ENCODE data around the gene SULT1C3.

Gene SULT1C3

DNA sequence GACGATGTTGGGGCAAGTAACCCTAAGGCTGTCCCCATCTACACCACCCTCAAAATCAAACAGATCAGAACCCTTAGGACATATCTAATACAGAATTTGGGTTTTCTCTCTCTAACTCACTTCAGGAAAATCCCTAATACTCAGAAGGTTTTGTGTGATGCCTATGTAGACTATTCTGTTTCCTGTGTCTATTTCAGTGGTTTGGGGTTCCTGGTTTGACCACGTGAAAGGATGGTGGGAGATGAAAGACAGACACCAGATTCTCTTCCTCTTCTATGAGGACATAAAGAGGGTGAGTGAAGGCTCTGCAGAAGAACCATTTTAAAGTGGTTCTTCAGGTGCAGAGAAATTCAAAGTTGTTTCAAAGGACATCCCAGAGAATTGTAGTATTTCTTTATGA, 65.2 kb downstream of the SULT1C3 start:
- DNase-seq (ENCODE audit: low spot score): no peak

DNA sequence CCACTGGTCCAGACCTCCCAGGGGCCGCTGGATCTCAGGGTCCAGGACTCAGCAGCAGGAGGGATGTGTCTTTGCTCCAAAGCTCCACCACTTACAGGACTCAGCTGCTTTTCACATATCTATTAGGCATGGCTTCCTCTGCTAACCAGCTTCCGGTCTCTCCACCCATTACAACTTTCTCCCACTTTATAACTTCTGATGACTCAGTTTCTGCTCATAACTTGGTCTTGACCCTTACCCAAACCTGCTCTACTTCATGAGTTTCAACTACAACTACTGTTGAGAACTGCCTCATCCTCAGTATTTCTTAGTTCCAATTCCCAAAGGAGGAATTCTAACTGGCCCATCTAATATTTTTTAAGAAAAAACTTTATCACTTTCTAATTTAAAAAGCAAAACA, 66.1 kb downstream of the SULT1C3 start:
- DNase-seq (ENCODE audit: low spot score): no peak

DNA sequence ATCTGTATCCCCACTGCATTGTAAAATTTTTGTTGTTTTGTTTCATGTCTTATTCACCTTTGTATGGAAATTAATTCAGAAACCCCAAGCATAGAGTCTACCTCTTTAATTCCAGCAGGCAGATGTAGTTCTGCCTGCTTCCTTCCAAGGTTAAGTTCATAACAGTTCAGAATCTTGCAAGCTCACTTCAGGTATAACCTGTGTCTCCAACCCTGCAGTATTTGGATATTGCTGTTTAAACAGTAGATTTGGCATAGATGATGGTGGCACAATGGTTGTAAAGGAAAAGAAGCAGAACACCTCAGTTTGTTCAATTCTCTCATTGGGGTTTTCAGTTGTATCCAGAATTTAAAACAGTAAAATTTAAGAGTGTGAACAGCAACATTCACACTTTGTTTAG, 70.1 kb downstream of the SULT1C3 start:
- DNase-seq (ENCODE audit: low spot score): no peak
